NCI-H748 (cell line): ENCODE measurements around the gene PTRH2.

Source experiments
- DNase-seq: peaks from one replicate; lab custom pipeline; 2025; ENCODE audit not compliant: unreplicated experiment; lab: John Stamatoyannopoulos, UW

PTRH2 gene

GRCh38 chr17:59722623-59723022 is 15.4 kb upstream of the PTRH2 start:
- no peak for DNase-seq

GRCh38 chr17:59719526-59719925 is 12.3 kb upstream of the PTRH2 start:
- DNase-seq, result no peak

- no peak for DNase-seq
Observed at GRCh38 chr17:59716427-59716826, 9.2 kb upstream of the PTRH2 start.

GRCh38 chr17:59714255-59714654 is 7.0 kb upstream of the PTRH2 start:
- no peak for DNase-seq

- DNase-seq, result no peak
Observed at GRCh38 chr17:59712862-59713261, 5.6 kb upstream of the PTRH2 start.

GRCh38 chr17:59711936-59712335 is 4.7 kb upstream of the PTRH2 start:
- DNase-seq, result no peak

- DNase-seq, result peak; percentile 53
Observed at GRCh38 chr17:59707971-59708430, 771 bp upstream of the PTRH2 start.

GRCh38 chr17:59702304-59702703 is 4.9 kb downstream of the PTRH2 start:
- no peak for DNase-seq

- DNase-seq, result no peak
Observed at GRCh38 chr17:59699786-59700185, 7.4 kb downstream of the PTRH2 start.

- DNase-seq, result no peak
Observed at GRCh38 chr17:59699218-59699617, 8.0 kb downstream of the PTRH2 start.

- DNase-seq, result no peak
Observed at GRCh38 chr17:59698143-59698542, 9.1 kb downstream of the PTRH2 start.

GRCh38 chr17:59696682-59697277 is 10.4 kb downstream of the PTRH2 start:
- DNase-seq, result no peak

- DNase-seq, result no peak
Observed at GRCh38 chr17:59695945-59696681, 11.1 kb downstream of the PTRH2 start.

GRCh38 chr17:59694344-59694743 is 12.9 kb downstream of the PTRH2 start:
- no peak for DNase-seq

- no peak for DNase-seq
Observed at GRCh38 chr17:59693582-59693981, 13.6 kb downstream of the PTRH2 start.

- no peak for DNase-seq
Observed at GRCh38 chr17:59688496-59688895, 18.7 kb downstream of the PTRH2 start.

GRCh38 chr17:59688008-59688407 is 19.2 kb downstream of the PTRH2 start:
- DNase-seq, result no peak

- no peak for DNase-seq
Observed at GRCh38 chr17:59684967-59685366, 22.3 kb downstream of the PTRH2 start.

GRCh38 chr17:59683283-59683682 is 23.9 kb downstream of the PTRH2 start:
- DNase-seq, result no peak

GRCh38 chr17:59680314-59680713 is 26.9 kb downstream of the PTRH2 start:
- DNase-seq, result no peak

- DNase-seq, result no peak
Observed at GRCh38 chr17:59678918-59679317, 28.3 kb downstream of the PTRH2 start.

- no peak for DNase-seq
Observed at GRCh38 chr17:59676716-59677115, 30.5 kb downstream of the PTRH2 start.

- DNase-seq, result no peak
Observed at GRCh38 chr17:59675231-59675630, 32.0 kb downstream of the PTRH2 start.
